ENCODE results near the gene ARMC8.

Gene ARMC8

DNA sequence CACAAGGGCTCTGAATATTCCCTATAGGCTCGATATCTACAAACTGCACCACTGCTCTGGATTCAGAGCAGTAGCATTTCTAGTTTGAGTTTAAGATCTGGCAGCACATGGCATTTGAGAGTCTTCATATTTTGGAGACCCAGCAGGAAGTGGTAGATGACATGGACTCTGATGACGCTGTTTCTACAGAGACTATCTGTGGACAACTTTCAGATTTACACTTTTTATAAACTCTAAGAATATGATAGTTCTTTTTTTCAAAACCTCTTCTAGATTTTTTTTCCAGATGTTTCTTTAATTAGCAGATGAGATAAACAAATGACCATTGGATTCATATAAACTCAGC, 35.8 kb downstream of the ARMC8 start:
- H3K4me3 ChIP-seq (ENCODE audit: low read depth, low read length), result no peak overlapping the region
- no peak for DNase-seq (ENCODE audit: low read depth)
- TF ChIP-seq CTCF (IDR thresholded peaks at IDR 0.05; ENCODE audit: control insufficient read depth, extremely low read depth, insufficient read depth), result no peak

GRCh38 chr3:138227650-138228049, 40.5 kb downstream of the ARMC8 start:
- TF ChIP-seq CTCF (IDR thresholded peaks at IDR 0.05; ENCODE audit: control insufficient read depth, extremely low read depth, insufficient read depth), result no peak
- no peak for DNase-seq (ENCODE audit: low read depth)
- no peak overlapping the region for H3K4me3 ChIP-seq (ENCODE audit: low read depth, low read length)

DNA sequence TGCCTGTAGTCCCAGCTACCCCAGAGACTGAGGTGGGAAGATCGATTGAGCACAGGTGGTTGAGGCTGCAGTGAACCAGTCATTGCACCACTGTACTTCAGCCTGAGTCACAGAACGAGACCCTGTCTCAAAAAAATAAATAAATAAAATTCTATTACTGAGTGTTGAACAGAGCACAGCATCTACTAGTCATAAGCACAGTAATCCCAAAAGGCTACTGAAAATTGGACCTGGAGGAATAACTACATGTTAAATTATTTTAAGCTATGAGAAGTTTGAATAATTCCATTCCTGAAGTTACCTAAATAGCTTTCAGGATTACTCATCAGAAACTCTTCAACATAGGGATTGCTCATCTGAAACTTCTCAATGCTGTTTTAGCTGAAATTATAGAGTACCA, 43.4 kb downstream of the ARMC8 start:
- no peak for DNase-seq (ENCODE audit: low read depth)
- no peak for TF ChIP-seq CTCF (IDR thresholded peaks at IDR 0.05; ENCODE audit: control insufficient read depth, extremely low read depth, insufficient read depth)

GRCh38 chr3:138232705-138233364, 45.7 kb downstream of the ARMC8 start:
- DNase-seq (ENCODE audit: low read depth), result no peak
- TF ChIP-seq CTCF (IDR thresholded peaks at IDR 0.05; ENCODE audit: control insufficient read depth, extremely low read depth, insufficient read depth), result no peak
- no peak overlapping the region for H3K4me3 ChIP-seq (ENCODE audit: low read depth, low read length)

More for the DNA sequence above, 43.4 kb downstream of the ARMC8 start:
- no peak overlapping the region for H3K4me3 ChIP-seq (ENCODE audit: low read depth, low read length)

DNA sequence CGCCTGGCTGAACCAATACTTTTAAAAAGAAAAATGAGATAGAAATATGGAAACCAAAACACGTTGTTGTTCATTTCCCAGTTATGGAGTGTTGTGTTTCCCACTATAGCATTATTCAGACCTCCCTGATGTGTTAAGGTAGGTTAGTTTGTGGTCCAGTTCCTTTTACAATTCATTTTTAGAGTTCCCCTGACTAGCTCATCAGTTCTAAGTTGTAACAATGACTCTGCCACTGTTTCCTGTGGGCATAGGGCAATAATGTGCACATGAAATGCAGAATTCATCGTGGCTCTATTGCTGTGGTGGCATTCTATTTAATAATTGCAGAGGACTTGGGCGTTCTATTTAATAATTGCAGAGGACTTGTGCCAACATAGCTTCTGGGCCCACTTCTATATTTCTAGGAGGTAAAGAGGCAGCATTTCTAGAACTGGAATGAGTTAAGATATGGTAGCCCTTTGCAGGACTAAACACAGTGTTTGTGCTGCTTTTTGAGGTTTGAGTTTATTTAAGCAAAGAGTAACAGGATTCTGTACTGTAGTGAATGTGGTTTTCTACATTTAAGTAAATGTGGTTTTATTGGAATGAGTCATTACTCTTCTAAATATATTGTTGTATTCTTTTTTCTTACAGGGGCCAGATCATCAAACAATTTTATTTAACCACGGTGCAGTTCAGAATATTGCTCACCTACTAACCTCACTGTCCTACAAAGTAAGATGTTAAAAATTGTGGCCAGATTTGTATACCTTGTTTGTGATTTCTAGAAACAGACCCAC, 47.5 kb downstream of the ARMC8 start:
- H3K4me3 ChIP-seq (ENCODE audit: low read depth, low read length), result no peak overlapping the region
- no peak for DNase-seq (ENCODE audit: low read depth)
- no peak for TF ChIP-seq CTCF (IDR thresholded peaks at IDR 0.05; ENCODE audit: control insufficient read depth, extremely low read depth, insufficient read depth)

- no peak for DNase-seq (ENCODE audit: low read depth)
- TF ChIP-seq CTCF (IDR thresholded peaks at IDR 0.05; ENCODE audit: control insufficient read depth, extremely low read depth, insufficient read depth), result no peak
These were observed 51.6 kb downstream of the ARMC8 start for GRCh38 chr3:138238711-138239110.

More at GRCh38 chr3:138238711-138239110, 51.6 kb downstream of the ARMC8 start:
- H3K4me3 ChIP-seq (ENCODE audit: low read depth, low read length), result no peak overlapping the region
